Stimulated activated naive CD8-positive, alpha-beta T cell treated with anti-CD3 and anti-CD28 coated beads, Interleukin-15, Interleukin-2, amounts not matched to agents 100 U/mL and 50 U/mL, for 24 hours (primary cell): ENCODE measurements around the gene DPYSL4.
"Not testable (repeated sequence)": the region's sequence is repeated elsewhere in the genome, so short reads cannot be mapped to it uniquely, and the experiment has no call there.

Experiments
- ATAC-seq: fragments of 150-1000 bp; cut with Tn5 transposase; one replicate; pipeline ENCODE4 v1.10.0; 2021
- DNase-seq: peaks from one replicate; pipeline ENCODE4 v3.0.0; 2021

Gene DPYSL4

DNA sequence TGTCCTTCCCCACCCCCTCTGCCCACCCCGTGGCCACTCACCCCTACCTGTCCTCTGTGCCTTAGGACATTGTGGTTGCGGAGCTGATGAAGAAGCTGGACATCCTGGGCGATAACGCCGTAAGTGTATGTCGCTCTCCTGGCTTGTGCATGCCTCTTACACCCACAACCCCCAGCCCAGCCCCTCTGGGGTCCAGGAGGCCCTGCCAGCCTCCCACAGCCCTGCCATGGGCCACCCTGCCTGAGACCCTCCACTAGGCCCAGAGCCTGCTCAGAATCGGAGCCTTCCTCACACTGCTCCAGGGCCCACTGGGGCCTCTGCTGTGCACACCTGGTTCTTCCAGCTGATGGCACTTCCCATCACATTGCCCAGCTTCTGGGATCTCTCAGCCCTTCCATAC lies 36.8 kb upstream of the DPYSL4 start:
- DNase-seq, result no peak
- ATAC-seq, result no peak

DNA sequence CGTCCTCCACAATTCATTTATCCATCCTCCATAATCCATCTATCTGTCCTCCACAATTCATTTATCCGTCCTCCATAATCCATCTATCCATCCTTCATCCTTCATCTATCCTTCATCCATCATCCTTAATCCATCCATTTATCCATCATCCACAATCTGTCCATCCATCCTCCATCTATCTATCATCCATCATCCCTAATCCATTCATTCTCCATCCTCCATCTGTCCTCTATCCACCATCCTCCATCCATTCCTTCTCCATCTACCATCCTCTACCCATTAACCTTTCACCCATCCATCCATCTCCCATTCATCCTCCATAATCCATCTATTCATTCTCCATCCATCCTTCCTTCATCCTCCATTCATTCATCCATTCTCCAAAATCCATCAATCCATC lies 36.0 kb upstream of the DPYSL4 start:
- ATAC-seq, result no peak

DNA sequence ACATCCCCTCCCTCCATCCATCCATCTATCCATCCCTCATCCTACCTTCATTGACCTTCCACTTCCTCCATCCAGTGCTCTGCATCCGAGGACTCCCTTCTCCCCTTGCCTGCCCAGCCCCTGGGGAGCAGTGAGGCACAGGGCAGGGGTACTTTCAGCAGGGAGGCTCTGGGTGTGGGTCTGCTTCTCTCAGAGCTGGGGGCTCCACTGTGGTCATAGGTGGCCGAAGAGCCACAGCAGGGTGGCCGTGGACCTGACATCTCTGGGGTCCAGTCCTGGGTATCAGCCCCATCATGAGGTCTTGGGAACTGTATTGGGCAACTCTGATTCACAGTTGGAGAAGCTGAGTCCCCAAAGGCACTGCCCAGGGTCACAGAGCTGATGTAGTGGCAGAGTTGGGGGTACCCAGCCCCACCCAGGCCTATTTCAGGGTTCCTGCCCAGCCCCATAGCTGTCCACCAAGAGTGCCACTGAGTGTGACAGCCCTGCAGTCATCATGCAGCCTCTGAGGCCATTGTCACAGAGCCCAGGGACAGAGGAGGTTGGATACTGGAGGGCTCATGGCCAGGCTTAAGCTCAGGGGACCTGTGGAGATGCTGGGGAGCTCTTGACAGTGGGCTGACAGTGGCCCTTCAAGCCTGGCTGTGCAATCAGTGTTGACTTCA lies 35.3 kb upstream of the DPYSL4 start:
- DNase-seq (no peak), ATAC-seq (no peak)

More for the DNA sequence above, 36.0 kb upstream of the DPYSL4 start:
- DNase-seq, result no peak

DNA sequence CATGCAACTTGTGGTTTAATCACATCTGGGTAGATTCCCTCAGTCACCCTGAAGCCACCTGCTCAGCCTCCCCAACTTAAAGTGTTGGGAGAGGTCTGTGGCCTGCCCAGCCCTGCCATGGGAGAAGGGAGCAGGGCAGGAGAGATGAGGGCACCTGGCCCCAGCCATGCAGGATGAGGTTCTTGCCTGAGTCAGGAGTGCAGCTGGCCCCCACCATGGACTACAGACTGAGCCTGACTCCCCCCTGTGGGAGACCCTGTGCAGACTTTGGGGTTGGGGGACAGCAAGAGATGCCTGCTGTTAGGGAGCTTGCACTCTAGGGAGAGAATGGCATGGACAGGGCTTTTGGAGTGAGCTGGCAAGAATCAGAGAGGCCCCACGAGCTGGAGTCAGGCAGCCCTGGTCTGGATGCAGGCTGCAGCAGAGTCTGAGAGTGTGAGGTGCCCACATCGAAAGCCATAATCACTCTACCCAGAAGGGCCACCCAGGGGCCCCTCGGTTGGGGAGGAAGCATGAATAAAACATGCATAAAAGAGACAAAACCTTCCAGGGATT lies 34.7 kb upstream of the DPYSL4 start:
- ATAC-seq (no peak), DNase-seq (no peak)

DNA sequence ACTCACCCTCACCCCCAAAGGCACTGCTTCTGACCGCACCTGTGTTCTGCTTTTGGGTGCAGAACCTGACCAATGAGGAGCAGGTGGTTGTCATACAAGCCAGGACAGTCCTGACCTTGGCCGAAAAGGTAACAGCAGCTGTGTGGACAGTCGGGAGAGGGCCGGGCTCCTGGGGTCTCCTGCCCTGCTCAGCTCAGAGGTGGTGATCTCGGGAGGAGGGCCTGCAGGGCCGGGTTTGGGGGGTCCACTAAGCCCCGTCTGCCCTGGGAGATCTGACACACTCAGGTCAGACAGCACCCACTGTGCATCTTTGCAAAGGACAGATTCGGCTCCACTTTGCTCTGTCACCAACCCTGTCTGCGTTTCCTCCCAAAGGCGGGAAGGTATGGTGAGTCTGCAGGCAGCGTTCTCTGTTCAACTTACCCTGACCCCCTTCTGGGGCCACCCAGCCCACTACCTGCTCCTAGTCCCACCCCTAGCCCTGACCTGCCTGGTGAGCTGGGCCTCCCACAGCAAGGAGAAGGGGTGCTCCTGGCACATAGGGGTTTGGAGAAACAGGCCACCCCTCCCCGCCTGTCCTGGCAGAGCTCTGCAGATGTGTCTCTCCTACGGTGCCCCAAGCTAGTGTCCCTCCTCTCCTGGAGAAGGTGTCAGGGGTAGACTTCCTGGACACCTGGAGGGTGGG lies 33.7 kb upstream of the DPYSL4 start:
- ATAC-seq (no peak), DNase-seq (no peak)

DNA sequence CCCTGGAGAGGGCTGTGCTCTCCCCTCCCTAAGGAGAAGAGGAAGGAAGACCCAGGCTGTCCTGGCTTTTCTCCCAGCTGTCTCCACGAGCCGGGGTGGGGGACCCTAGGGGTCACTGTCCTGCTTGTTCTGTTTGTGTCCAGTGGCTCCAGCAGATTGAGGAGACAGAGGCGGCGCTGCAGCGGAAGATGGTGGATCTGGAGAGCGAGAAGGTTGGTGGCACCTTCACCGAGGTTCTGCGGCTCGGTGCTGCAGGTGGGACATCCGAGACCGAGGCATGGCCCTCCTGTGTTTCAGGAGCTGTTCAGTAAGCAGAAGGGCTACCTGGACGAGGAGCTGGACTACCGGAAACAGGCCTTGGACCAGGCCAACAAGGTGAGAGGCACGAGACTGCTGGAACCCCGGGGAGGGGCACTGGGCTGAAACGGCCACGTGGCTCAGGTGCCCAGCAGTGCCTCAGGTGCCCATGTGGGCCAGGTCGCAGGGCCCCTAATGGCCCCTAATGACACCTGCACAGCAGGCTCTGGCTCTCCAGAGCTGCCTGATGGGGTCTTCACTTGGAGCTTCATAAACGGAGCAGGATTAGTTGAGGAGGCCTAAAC lies 33.0 kb upstream of the DPYSL4 start:
- no peak for DNase-seq
- no peak for ATAC-seq

DNA sequence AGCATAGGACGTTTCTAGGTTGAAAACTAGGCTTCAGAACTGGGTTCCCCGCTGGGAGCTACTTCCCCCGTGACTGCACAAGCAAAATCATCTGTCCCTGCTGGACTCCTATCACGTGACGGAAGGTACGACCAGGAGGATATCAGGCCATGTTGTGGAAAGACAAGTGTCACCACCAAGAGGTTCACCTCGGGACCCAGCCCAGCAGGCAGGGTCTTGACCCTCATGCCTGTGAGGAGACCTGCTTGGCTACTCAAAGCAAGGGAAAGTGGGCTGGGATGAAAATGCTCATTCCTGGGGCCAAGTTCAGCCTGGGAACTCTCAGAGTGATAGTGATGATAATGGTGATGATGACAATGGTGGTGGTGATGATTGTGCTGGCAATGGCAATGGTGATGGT lies 32.3 kb upstream of the DPYSL4 start:
- ATAC-seq, result no peak
- DNase-seq, result no peak

DNA sequence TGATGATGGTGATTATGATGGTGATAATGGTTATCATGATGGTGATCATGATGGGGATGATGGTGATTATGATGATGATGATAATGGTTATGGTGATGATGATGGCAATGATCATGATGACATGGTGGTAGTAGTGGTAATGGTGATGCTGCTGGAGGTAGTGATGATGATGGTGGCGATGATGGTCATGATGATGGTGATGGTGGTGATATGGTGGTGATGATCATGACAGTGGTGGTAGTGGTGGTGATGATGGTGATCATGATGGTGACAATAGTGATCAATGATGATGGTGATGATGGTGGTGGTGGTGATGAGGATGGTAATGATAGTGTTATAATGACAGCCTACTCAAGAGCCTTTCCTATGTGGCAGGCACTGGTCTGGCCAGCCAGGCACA lies 31.8 kb upstream of the DPYSL4 start:
- no peak for ATAC-seq
- DNase-seq, result no peak

DNA sequence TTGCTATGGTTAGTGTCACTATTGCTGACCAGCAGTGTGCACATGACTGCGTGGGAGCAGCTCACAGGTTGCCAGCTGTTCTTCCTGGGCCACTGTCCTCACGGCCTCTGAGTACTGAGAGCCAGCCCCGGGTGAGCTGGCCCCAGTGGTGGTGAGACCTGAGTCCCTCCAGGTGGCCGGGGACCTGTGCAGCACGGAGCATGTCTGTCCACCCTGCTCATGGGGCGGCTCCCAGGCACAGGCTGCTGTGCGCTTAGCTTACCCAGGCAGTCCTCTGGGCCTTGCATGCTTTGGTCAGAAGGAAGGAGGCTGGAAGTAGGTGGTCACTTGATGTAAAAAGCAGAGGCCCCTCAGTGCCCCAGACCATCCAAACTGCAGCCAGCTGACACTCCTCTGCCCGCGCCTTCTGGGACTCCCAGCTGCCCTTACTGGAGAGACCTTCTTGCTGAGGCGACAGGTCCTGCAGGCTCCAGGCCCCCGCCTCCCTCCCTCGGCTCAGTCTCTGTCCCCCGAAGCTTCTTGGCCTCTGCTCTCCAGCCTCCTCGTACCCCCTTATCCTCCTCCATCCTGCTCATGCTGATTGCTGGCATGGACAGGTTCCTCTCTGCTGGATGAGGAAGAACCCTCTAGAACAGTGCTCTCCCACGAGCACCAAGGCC lies 30.9 kb upstream of the DPYSL4 start:
- no peak for ATAC-seq
- no peak for DNase-seq

DNA sequence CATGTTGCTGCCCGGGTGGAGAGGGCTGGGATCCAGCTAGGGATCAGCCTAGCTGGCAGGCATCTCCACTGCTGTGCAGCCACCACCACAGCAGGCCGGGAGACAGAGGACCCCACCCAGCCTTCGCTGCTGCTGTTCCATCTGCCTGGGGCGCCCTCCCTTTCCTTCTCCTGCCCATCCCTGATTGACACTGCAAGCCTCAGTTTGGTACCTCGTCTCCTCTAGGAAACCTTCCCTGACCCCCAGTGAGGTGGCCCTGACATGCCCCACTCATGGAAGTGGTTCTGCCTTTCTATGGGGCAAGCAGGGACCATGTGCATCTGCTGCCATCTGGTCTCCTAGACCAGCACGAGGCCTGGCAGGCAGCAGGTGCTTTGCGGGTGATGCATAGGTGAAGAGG lies 30.4 kb upstream of the DPYSL4 start:
- ATAC-seq (no peak), DNase-seq (no peak)

DNA sequence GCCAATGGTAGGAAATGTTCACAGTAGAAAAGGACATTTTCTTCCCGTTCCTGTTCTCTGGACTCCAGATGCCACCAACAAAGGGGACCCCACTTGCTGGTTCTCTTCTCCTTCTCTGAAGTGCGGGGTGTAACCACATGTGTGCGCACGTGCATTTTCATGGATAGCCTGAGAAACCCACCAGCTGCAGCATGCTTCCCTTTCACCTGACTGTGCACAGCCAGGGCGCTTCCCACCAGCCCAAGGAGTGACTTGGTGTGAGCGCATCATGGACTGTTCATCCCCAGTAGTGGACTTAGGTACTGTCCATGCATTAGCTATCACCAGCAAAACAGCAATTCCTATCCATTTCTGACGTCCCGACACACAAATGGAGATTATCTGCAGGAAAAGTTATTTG lies 29.6 kb upstream of the DPYSL4 start:
- DNase-seq, result no peak
- no peak for ATAC-seq

DNA sequence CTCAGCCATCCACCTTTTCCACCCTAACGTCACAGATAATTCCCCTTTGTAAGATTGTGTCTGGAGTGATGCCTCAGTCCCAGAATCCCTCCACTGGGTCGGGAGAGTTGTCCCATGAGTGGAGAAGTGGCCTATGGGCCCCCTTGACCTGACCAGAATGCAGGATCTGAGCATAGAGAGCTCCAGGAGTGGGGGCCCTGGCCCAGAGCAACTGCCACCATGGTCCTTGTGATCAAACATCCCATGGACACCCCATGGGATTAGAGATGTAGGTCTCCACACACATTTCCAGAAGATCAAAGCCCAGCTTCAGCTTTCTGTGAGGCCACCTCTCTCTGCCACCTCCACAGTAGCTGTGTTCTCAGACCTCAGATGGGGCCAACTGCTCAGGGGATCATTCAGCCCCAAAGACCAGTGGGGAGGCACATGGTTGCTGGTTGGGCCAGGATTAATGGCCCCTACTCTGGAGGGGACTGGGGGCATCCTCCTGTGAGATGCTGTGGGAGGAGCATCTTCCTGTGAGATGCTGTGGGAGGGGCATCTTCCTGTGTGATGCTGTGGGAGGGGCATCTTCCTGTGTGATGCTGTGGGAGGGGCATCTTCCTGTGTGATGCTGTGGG lies 28.5 kb upstream of the DPYSL4 start:
- ATAC-seq (peak; percentile 48), DNase-seq (no peak)

DNA sequence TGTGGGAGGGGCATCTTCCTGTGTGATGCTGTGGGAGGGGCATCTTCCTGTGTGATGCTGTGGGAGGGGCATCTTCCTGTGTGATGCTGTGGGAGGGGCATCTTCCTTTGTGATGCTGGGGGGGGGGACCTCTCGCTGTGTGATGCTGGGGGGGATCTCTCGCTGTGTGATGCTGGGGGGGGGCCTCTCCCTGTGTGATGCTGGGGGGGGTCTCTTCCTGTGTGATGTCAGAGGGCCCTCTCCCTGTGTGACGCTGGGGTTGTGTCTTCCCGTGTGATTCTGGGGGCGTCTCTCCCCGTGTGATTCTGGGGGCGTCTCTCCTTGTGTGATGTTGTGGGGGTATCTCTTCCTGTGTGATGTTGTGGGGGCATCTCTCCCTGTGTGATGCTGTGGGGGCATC lies 27.9 kb upstream of the DPYSL4 start:
- DNase-seq, result no peak
- ATAC-seq, result no peak

DNA sequence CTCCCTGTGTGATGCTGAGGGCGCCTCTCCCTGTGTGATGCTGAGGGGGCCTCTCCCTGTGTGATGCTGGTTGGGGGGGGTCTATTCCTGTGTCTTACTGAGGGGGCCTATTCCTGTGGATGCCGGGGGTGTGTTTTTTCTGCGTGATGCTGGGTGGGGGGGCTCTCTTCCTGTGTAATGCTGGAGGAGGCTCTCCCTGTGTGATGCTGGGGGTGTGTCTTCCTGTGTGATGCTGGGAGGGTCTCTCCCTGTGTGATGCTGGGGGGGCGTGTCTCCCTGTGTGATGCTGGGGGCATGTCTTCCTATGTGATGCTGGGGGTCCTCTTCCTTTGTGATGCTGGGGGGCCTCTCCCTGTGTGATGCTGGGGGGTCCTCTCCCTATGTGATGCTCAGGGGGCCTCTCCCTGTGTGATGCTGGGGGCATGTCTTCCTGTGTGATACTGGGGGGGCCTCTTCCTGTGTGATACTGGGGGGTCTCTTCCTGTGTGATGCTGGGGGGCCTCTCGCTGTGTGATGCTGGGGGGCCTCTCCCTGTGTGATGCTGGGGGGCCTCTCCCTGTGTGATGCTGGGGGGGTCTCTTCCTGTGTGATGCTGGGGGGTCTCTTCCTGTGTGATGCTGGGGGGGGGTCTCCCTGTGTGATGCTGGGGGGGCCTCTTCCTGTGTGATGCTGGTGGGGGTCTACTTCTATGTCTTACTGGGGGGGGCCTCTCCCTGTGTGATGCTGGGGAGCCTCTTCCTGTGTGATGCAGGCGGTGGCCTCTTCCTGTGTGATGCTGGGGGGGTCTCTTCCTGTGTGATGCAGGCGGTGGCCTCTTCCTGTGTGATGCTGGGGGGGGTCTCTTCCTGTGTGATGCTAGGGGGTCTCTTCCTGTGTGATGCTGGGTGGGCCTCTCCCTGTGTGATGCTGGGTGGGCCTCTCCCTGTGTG lies 27.2 kb upstream of the DPYSL4 start:
- DNase-seq, result peak; percentile 27
- not testable (repeated sequence) for ATAC-seq

DNA sequence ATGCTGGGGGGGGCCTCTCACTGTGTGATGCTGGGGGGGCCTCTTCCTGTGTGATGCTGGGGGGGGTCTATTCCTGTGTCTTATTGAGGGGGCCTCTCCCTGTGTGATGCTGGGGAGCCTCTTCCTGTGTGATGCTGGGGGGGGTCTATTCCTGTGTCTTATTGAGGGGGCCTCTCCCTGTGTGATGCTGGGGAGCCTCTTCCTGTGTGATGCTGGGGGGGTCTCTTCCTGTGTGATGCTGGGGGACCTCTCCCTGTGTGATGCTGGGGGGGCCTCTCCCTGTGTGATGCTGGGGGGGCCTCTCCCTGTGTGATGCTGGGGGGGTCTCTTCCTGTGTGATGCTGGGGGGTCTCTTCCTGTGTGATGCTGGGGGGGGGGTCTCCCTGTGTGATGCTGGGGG lies 26.5 kb upstream of the DPYSL4 start:
- not testable (repeated sequence) for DNase-seq, ATAC-seq

DNA sequence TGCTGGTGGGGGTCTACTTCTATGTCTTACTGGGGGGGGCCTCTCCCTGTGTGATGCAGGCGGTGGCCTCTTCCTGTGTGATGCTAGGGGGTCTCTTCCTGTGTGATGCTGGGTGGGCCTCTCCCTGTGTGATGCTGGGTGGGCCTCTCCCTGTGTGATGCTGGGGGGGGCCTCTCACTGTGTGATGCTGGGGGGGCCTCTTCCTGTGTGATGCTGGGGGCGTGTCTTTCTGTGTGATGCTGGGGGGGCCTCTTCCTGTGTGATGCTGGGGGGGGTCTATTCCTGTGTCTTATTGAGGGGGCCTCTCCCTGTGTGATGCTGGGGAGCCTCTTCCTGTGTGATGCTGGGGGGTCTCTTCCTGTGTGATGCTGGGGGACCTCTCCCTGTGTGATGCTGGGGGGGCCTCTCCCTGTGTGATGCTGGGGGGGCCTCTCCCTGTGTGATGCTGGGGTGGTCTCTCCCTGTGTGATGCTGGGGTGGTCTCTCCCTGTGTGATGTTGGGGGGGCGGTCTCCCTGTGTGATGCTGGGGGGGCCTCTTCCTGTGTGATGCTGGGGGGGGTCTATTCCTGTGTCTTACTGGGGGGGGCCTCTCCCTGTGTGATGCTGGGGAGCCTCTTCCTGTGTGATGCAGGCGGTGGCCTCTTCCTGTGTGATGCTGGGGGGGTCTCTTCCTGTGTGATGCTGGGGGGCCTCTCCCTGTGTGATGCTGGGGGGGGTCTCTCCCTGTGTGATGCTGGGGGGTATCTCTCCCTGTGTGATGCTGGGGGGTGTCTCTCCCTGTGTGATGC lies 25.7 kb upstream of the DPYSL4 start:
- not testable (repeated sequence) for ATAC-seq, DNase-seq

DNA sequence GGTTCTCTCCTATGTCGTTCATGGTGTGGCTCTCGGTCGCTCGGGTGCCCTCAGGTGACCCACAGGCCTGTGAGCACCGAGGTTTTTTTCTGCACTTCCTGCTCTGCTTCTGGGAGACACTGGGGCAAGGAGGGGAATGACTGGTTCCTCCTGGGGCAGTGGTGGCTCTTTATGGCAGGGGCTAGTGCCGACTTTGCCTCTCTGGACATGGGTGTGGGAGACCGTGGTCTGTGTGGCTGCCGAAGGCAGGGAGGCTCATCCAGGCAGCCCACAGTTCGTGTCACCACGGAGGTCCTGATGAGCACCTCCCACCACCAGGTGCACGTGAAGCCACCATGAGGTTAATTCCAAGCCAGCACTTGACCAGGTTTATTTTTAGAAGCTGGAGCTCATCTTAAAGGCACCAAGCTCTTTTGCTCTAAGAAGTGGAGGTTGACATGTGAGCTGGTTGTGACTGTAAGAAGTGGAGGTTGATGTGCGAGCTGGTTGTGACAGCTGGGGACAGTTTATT lies 24.7 kb upstream of the DPYSL4 start:
- DNase-seq, result peak; percentile 57
- ATAC-seq, result peak; percentile 52

DNA sequence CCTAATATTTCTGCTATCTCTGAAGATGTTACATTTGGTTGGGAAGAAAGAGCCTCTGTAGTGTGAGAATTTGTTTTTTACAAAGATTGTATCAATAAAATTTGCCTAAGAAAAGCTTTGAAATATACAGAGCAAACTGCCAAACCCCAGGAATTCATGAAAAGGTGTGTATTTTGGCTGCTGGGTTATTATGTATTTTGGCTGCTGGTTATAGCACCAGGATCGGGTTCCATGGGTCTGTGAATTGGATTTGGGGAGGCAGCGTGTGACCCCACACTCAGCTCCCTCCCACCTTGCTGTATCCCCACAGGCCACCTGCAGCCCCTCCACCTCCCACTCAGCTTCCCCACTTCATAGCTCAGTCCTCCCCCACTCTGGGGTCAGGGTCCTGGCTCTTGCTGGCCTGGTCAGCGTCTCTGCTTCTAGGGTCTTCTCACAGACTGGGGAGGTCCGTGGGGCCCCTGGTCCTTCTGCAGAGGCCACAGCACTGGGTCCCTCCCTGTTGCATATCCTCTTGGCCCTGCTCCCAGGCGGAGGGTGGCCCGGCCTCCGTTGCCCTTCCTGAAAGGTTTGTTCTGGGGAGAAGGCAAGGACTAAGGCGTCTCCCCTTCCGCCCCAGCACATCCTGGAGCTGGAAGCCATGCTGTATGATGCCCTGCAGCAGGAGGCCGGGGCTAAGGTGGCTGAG lies 24.0 kb upstream of the DPYSL4 start:
- ATAC-seq, result no peak
- DNase-seq, result no peak

DNA sequence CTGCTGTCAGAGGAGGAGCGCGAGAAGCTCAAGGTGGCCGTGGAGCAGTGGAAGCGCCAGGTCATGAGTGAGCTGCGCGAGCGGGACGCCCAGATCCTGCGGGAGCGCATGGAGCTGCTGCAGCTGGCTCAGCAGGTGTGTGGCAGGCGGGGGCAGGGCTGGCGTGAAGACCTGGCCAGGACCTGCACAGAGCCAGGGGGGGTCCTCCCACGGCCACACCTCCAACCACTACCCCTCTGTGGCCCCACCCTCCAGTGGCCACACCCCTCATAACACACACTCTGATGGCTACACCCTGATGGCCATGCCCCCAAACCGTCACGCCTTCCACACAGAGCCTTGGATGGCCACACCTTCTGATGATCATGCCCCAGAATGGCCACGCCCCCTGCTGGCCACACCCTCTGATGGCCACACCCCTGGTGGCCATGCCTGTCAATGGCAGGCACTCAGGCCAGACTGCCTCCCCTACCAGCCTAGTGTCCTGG lies 23.4 kb upstream of the DPYSL4 start:
- DNase-seq, result peak; percentile 71
- ATAC-seq, result peak; percentile 61
